Esophagus muscularis mucosa (tissue), 3 donors: ENCODE results near the gene PTPN11.

Experiments used
- CTCF ChIP-seq, 3 experiments: fragments of 200-600 bp in 2 of 3; fragments of 450-650 bp in 1 of 3; sonication (generic) in 2 of 3; IDR thresholded peaks; one replicate each; pipeline ENCODE4 v1.5.1; 2017 to 2019; ENCODE audit warnings: antibody characterized with exemption in 3 of 3, mild to moderate bottlenecking in 2 of 3, moderate library complexity in 1 of 3
- POLR2AphosphoS5 ChIP-seq, 2 donors: sonication (generic); formaldehyde crosslinking; IDR thresholded peaks; one replicate each; pipeline ENCODE4 v1.6.1; 2017; ENCODE audit warnings: antibody characterized with exemption in 2 of 2

- TF ChIP-seq CTCF (IDR thresholded peaks at IDR 0.05) (no peak), POLR2AphosphoS5 (IDR thresholded peaks at IDR 0.05) (no peak)
These were observed 84.8 kb downstream of the PTPN11 start for GRCh38 chr12:112503512-112503911.
